Measurements from ENCODE around the gene NRROS. TPM values are rescaled to one million over a fixed set of nuclear protein-coding genes. Genes with fewer than 3 reads are reported as not detected.
"Not testable (repeated sequence)": the region's sequence is repeated elsewhere in the genome, so short reads cannot be mapped to it uniquely, and the experiment has no call there.

NRROS gene
- total RNA-seq (2022) (0.39 and 0.99 TPM in 2 replicates), Bru-seq, nascent RNA (percentile 19 among the genes with signal in this experiment), BruChase-seq, experiment 1, labeled RNA remaining after a 6-hour chase (percentile 17 among the genes with signal in this experiment), BruChase-seq, experiment 2, labeled RNA remaining after a 2-hour chase (percentile 18 among the genes with signal in this experiment)
- long read RNA-seq, result 0 reads

- H3K4me1 Mint-ChIP-seq (ENCODE audit: low read depth, unreplicated experiment), result no peaks in the 10 kb centered on the region
- TF ChIP-seq, protein P1, sequence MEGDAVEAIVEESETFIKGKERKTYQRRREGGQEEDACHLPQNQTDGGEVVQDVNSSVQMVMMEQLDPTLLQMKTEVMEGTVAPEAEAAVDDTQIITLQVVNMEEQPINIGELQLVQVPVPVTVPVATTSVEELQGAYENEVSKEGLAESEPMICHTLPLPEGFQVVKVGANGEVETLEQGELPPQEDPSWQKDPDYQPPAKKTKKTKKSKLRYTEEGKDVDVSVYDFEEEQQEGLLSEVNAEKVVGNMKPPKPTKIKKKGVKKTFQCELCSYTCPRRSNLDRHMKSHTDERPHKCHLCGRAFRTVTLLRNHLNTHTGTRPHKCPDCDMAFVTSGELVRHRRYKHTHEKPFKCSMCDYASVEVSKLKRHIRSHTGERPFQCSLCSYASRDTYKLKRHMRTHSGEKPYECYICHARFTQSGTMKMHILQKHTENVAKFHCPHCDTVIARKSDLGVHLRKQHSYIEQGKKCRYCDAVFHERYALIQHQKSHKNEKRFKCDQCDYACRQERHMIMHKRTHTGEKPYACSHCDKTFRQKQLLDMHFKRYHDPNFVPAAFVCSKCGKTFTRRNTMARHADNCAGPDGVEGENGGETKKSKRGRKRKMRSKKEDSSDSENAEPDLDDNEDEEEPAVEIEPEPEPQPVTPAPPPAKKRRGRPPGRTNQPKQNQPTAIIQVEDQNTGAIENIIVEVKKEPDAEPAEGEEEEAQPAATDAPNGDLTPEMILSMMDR (IDR thresholded peaks at IDR 0.05; ENCODE audit: unreplicated experiment), result no peak
- CTCF ChIA-PET, result interaction anchor here (0.7 kb wide), 1 partner anchor 330 kb away, joined by 3 read pairs; no protein-coding TSS in a partner anchor
- no peak within 1 kb of the TSS for H3K27ac Mint-ChIP-seq (ENCODE audit: unreplicated experiment)
- H3K9me3 Mint-ChIP-seq (ENCODE audit: low read depth, unreplicated experiment), result no peaks in the 10 kb centered on the region
- peaks cover 67% of the 10 kb centered on the region for H3K27me3 Mint-ChIP-seq (ENCODE audit: unreplicated experiment)
- BruUV-seq (replicated peaks), result no TSS peak
- peak; percentile 37 for DNase-seq
- intact Hi-C loops (cut with micrococcal nuclease; ENCODE audit: unreplicated experiment), result no loop called here
- H3K4me3 Mint-ChIP-seq (ENCODE audit: low read depth, unreplicated experiment), result peak within 1 kb of the TSS; percentile 74
- H3K36me3 Mint-ChIP-seq (ENCODE audit: insufficient read depth, unreplicated experiment), result peaks cover 9% of the 10 kb centered on the region
Observed at GRCh38 chr3:196639483-196640296, at the start of gene NRROS. NRROS (plus strand) TSS chr3:196639694; CDS start chr3:196654540, 14,846 bp downstream.

GRCh38 chr3:196590279-196590678, 49.2 kb upstream of the NRROS start:
- Mint-ChIP-seq H3K9me3 (ENCODE audit: low read depth, unreplicated experiment) (no peaks in the 10 kb centered on the region), H3K27me3 (ENCODE audit: unreplicated experiment) (no peaks in the 10 kb centered on the region), H3K27ac (ENCODE audit: unreplicated experiment) (no peak overlapping the region), H3K4me1 (ENCODE audit: low read depth, unreplicated experiment) (no peaks in the 10 kb centered on the region), H3K36me3 (ENCODE audit: insufficient read depth, unreplicated experiment) (no peaks in the 10 kb centered on the region), H3K4me3 (ENCODE audit: low read depth, unreplicated experiment) (no peak overlapping the region)
- BruUV-seq (replicated peaks), result no TSS peak
- TF ChIP-seq, protein P1 (IDR thresholded peaks at IDR 0.05; ENCODE audit: unreplicated experiment), result no peak
- DNase-seq, result no peak
- CTCF ChIA-PET, result no interaction called here
- intact Hi-C loops (cut with micrococcal nuclease; ENCODE audit: unreplicated experiment), result no loop called here

DNA sequence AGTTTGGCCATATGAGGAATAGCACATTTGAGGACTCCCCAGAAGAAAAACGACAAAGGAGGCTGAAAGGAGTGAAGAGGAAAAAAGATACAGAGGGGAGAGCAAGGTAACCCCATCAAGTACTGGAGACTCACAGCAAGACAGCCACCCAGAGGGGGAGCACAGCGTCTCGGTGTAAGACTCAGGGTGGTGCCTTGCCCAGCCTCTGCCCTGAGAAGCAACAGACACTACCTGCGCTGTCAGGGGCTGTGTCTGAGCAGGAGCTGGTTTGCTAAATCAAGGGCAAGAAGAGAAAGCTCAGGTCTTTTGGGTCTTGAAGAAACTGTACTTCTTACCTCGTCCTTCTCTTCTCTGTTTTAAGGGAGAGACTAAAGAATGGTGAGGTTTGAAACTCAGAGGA, 43.1 kb upstream of the NRROS start:
- H3K4me1 Mint-ChIP-seq (ENCODE audit: low read depth, unreplicated experiment), result no peaks in the 10 kb centered on the region
- DNase-seq, result no peak

GRCh38 chr3:196597971-196598733, 41.3 kb upstream of the NRROS start:
- DNase-seq; H3K27ac Mint-ChIP-seq (ENCODE audit: unreplicated experiment); H3K9me3 Mint-ChIP-seq (ENCODE audit: low read depth, unreplicated experiment); H3K36me3 Mint-ChIP-seq (ENCODE audit: insufficient read depth, unreplicated experiment); intact Hi-C loops (cut with micrococcal nuclease; ENCODE audit: unreplicated experiment); H3K4me1 Mint-ChIP-seq (ENCODE audit: low read depth, unreplicated experiment); H3K4me3 Mint-ChIP-seq (ENCODE audit: low read depth, unreplicated experiment); BruUV-seq (replicated peaks): not testable (repeated sequence)
- H3K27me3 Mint-ChIP-seq (ENCODE audit: unreplicated experiment), result peaks cover 31% of the 10 kb centered on the region
- CTCF ChIA-PET, result interaction anchor here (0.6 kb wide), 1 partner anchor 73 kb away, joined by 4 read pairs; no protein-coding TSS in a partner anchor

More for the DNA sequence above, 43.1 kb upstream of the NRROS start:
- CTCF ChIA-PET, result interaction anchor here (0.5 to 0.9 kb wide), 2 partner anchors 68 to 93 kb away, joined by 3 read pairs; no protein-coding TSS in a partner anchor
- H3K27ac Mint-ChIP-seq (ENCODE audit: unreplicated experiment), result no peak overlapping the region
- TF ChIP-seq, protein P1 (IDR thresholded peaks at IDR 0.05; ENCODE audit: unreplicated experiment), result no peak
- H3K36me3 Mint-ChIP-seq (ENCODE audit: insufficient read depth, unreplicated experiment), result no peaks in the 10 kb centered on the region
- H3K4me3 Mint-ChIP-seq (ENCODE audit: low read depth, unreplicated experiment), result no peak overlapping the region
- H3K27me3 Mint-ChIP-seq (ENCODE audit: unreplicated experiment), result peaks cover 25% of the 10 kb centered on the region
- no peaks in the 10 kb centered on the region for H3K9me3 Mint-ChIP-seq (ENCODE audit: low read depth, unreplicated experiment)
- intact Hi-C loops (cut with micrococcal nuclease; ENCODE audit: unreplicated experiment), result no loop called here
- BruUV-seq (replicated peaks), result no TSS peak
